Left renal pelvis (tissue), 4 donors: ENCODE measurements around the gene EQTN. TPM values are rescaled to one million over a fixed set of nuclear protein-coding genes. Genes with fewer than 3 reads are reported as not detected.
"Not testable (repeated sequence)": the region's sequence is repeated elsewhere in the genome, so short reads cannot be mapped to it uniquely, and the experiment has no call there.

Experiments
- DNase-seq, 4 donors: peaks; one replicate each; pipeline ENCODE4 v3.0.0-alpha.2; 2013; ENCODE audit warnings: low read depth in 4 of 4, low spot score in 3 of 4
- polyA plus RNA-seq, 4 donors: library from polyadenylated mRNA; unstranded; fragments of 120-200 nt; gene quantifications; one replicate each; pipeline ENCODE4 v1.2.1, GENCODE V29; 2013; ENCODE audit not compliant: insufficient read length in 4 of 4

Gene EQTN
- polyA plus RNA-seq, 4 donors, result 0.30 to 0.40 TPM; not detected in 2

DNA sequence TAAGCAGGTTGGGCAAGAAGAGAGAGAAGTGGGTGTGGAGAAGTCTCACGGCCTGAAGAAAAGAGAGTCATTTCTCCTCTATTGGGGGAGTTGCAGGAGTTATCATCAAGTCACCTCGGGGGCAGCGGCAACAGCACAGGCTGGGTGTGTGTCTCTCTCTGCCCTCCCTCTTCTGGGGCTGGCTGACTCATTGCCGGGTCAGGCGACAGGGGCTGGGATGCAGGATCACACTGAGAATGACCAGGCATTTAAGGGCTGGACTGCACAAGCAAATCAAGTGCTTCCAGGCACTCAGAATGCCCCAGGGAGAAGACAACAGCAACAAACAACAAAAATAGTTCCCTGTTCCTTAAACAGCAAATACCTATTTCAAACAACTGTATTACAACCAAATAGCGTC lies 6.3 kb upstream of the EQTN start:
- DNase-seq, result no peak

DNA sequence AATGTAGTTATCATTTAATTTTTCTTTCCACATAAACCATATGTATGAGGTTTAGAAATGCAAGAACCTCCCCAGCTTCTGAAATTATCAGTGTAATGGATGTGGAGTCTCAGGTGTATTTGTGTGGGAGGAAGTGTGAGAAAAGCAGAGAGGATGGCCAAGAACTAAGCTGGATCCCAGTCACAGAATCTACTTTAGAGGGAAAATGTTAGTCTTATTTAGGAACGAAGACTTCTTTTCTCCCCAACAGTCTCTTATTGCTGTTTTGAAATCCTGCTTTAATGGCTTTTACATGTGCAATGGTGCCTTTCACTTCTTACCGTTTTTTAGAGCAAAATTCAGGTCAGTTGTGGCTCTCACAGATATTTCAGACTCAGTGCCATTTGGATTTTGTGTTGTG lies 3.0 kb downstream of the EQTN start:
- no peak for DNase-seq

DNA sequence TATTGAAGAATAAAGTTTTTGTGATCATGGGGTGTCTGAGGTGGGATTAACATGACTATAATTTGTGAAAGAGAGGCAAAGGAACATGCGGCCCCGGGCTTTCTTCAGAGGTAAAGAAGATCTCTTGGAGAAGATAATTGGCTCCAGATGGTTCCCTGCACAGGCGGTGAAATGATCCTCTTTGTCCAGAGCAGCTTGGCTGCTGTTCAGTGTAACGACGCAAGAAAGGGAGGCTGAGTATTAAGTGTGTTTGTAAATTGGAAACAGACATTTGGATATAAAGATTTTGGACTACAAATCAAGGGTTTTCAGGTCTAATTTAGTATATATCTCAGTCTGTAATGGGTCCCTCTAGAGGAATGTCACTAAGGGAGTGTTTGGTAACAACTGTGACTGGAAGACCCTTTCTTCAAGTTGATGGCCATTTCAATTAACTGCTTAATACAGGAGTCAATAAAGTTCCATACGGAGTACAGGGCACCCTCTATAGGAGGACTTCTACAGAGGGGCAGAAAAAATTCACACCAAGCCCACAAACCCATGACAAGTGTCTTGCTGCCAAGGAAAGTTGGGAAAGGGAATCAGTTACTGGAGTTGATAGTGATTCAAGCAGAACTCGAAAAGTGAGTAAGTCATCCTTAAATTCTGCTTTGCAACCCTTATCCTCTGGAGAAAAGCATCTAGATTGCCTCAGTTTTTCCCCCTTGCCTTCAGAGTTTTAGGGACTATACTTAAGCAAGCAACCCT lies 4.1 kb downstream of the EQTN start:
- no peak for DNase-seq

DNA sequence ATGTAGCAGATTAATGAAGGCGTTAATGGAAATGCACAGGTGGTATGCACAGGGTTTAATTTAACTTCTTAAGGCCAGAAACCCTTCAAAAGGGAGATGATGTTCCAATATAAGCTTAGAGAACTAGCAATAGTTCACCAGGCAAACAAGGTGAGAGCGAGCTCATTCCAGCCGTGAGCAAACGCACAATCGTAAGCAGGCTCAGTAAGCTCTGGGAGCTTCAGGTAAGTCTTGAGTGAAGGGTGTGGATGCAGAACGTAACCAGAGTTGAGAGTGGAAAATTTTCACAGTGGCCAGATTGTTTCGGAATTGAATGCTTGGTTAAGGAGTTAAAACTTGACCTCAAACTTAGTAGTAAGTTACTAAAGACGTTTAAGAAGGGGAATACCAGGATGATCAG lies 5.7 kb downstream of the EQTN start:
- no peak for DNase-seq

DNA sequence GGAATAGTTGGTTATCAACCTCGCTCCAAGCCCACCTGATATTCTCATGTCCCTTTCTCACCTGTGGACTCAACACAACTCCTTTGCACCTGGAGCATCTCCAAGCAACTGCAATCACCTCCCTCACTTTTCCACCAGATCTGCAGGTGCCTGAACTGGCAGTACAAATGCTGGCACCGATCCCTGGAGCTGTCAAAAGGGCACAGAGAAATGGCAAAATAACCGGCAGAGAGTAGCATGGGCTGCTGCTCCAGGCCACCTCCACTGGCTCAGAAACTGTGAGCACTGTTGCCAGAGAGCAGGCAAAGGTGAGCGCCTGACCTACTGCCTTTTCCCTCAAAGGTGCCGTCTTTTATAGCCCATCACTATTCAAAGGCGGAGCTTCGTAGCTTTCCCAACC lies 14.7 kb downstream of the EQTN start:
- no peak for DNase-seq

DNA sequence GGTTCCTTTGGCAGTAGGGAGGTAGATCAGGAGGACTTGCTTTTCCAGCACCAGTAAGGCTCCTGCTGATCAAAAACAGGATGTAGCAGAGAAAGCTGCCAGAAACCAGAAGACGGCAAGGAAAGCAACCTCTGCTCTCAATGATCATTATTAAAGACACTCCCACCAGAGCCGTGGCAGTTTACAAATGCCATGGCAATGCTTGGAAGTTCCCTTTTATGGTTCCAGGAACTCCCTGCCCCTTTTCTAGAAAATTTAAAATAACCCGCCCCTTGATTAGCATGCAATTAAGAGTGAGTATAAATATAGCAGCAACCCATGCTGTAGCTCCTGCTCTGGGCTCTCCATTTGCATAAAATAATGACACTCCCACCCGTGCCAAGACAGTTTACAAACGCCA lies 16.1 kb downstream of the EQTN start:
- DNase-seq, result no peak

DNA sequence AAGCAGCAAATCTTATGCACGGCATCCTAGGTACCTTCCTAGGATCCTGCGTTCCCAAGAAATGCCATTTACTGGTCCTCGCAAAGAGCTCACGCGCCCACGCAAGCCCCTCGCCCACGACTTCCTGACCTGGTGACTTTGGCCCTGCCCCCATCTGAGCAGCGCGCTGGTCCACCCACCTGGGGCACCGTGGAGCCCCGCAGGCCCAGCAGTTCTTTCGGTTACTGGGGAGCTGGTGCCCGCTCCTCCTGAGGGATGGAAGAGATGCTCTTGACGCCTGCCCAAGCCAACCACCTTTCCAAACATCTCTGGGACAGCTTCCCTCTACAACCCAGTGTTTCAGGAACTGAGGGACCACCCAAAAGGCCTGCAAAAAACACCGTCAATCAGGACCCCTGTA lies 16.7 kb downstream of the EQTN start:
- DNase-seq, result no peak

DNA sequence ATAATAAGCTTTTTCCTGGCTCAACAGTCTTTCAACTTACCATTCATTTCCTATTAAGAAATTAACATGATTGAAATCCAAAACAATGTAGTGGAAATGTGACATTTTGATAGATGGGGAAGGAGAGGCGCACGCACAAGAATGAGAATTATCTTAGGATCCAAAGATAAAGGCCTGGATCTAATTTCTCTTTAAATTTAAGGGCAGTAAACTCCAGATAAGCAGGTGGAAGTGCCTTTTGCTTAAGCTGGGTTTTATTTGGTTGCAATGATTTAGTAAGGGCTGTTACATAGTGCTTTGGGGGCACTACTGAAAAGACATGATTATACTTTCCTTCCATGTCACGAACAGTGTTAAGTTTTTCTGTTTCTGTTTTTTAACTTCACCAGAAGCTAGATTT lies 17.3 kb downstream of the EQTN start:
- no peak for DNase-seq

DNA sequence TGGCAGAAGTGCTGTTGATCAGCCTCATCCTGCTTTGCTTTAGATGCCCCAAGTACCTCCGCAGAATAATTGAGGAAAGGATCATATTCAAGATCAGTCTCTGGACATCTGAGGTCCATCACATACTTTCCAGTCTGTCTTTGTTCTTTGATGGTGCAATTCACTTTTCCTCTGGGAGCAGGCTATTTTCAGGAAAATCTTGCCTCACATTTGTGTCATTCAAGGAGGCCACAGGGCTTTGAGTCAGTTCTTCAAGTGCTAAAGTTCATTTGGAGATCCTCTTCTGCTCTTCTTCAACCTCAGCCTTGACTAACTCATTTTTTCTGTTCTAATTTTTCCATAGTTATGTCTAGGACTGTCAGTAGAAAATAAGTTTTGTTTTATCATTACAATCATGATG lies 18.6 kb downstream of the EQTN start:
- DNase-seq, result no peak

DNA sequence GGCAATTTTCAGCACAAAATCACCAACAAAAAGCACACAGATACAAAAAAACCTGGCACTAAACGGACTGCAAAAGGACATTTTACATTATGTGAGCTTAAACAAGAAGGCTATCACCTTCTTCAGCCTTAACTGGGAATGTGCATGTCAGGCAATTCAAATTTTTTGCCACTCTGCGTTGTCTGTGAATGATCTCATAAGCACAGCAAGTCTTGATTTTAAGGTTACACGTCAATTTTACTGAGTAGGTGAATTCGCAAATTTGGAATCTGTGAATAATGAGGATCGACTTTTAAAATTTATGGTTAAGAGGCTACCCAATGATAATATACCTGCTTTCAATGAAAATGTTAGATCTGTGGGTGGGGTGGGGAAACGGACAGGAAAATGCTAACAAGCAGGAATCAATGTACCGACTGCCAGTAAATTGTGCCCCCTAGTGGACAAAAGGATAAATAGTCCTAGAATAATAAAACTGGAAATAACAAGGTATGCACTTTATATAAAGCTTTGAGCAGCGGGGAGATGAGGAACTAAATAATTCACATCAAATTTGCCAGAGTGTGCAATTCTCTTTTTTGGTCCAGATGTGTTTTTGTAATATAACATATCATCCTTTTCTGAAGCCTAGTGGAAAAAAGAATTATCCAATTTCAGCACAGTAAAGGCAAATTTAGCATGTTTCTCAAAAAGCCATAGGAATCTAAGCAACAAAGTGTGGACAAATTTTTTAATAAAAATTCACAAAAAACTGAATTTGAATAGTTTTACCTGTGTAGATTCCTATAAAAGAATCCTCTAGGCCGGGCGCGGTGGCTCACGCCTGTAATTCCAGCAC lies 20.5 kb downstream of the EQTN start:
- peak; percentile 39 to 45 (median 41) for DNase-seq

DNA sequence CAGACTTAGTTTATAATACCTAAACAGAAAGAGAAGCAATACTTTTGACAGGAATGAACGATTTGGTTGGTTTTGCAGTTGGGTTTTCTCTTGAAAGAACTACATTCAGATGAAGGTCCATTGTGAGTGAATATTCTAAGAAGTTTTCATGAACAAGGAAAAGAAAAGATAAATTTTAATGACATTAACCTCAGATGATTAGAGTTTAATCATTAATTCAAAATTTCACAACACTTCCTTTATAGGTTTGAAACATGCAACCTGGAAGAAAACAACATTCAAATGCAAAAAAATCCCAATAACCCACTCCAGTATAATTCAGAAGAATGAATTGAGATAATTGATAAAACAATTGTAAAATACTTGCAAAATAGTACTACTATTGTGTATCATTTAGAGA lies 23.8 kb downstream of the EQTN start:
- DNase-seq, result no peak

DNA sequence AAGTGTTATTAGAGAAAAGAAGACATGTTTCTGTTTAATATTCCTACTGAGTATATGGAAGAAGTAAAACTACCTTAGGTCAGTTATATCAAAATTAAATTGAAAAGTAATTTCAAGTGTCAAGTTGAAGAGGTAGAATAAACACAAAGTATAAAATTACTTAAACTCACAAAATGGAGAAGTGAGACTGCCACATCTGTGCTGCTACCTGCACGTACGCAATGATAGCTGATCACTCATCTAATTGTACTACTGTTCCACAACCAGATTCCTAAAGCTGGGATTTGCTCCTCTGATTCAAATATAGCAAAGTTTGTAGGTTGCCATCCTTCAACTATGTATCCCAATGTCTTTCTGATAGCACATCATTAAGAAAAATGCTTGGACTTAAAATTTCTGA lies 24.8 kb downstream of the EQTN start:
- no peak for DNase-seq

DNA sequence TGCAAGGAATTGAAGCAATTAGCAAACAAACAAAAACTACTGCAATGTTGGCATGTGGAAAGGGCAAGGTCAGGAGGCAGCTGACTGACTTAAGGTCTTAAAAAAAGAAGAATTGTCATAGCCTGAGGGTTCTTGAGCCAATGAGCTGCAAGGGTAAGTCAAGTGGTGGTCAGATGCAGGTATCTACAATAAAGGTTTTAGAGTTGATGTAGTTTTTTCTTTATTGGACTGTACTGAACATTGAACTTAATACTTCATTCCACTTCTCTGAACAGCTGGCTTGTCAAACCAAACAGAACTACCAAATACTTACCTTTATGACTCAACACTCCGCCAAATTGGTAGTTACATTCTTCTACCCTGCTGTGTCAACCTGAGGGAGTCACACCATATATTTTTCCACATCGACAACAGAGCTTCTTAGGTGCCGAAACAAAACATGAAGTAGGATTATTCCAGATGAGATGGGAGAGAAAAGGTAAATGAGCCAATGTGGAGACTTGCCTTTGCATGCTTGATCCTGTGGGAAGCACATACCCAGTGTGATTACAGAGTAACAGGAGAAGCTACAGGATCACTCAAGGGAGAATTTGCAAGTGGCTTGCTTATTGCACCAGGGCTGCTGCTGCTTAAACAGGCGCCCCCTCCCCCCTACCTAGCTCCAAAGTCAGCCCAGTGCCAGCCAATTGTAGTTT lies 35.3 kb downstream of the EQTN start:
- DNase-seq, result no peak

DNA sequence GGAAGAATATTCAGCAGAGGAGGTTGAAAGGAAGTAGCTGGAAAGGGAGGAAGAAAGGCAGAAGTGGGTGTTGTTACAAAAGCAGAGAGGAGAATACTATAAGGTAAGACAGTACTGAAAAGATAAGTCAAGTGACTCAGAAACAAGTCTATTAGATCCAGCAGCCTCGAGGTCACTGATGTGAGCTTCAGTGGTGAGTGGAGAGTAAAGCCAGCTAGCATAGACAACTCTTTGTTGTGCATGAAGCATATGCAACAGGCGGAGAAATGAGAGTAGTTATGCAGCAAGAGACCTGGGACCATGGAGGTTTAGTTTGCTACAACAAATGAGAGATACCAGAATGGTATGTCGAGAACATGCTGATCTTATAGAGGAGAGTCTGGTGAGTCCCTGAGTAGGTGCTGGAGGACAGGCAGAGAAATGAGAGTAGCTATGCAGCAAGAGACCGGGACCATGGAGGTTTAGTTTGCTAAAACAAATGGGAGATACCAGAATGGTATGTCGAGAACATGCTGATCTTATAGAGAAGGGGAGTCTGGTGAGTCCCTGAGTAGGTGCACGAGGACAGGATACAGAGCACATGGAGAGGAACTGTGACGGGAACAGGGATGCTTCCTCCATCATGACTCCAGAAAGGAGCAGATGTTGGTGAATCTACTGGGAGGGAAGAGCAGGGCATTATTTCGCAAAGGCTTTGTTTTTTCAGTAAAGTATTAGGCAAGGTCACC lies 36.0 kb downstream of the EQTN start:
- DNase-seq, result no peak

DNA sequence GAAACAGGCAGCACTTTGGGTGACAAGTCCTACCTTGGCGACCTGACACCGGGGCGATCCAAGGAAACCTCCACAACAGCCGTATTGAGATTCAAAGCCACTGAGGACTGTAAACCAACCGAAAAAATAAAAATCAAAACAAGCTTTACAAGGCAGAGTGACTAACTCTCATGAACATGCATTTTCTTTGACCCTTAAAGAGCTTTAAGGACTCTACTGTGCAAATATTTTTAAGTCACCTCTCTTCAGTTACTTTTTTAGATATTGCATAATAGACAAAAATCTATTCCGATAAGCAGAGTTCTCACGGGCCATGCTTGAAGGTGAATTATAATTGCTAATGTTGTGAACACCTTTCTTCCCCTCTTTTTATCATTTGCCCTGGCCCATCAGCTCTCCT lies 38.3 kb downstream of the EQTN start:
- DNase-seq, result no peak

DNA sequence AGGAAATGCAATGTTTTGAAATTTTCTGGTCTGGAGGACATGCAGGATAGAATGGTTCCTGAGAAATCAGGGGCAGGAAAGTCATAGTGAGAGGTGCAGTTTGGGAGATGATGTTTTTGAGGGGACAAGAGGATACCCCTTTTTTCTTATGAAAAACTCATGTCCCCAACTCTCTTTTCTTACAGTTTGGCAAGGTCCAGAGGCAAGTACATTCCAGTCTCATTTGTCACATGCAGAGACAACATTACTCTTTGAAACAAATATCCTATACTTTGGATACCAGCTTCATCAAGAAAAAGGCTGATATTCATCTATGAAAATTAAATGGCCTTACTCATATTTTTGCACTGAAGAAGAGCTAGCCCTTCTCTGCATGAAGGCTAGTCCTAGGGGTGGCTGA lies 48.2 kb downstream of the EQTN start:
- DNase-seq, result no peak

DNA sequence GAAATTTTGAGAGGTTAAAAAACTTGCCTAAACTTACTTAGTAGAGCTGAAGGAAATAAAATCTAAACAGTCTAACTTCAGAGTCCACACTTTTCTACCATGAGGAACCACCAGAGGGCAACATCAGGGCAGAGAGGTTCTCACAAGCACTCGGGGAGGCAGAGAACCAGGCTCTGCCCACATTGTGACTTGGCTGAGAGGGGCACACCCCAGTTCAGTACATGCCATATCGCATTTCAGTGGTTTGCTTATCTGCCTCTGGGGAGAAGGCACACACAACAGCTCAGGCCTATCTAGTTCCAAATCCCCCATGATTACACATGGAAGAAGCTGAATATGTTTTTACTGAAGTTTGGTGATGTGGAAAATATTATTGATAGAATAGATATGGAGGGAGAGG lies 49.2 kb downstream of the EQTN start:
- DNase-seq, result peak in 2 of 4 donors; percentile 5 to 6

DNA sequence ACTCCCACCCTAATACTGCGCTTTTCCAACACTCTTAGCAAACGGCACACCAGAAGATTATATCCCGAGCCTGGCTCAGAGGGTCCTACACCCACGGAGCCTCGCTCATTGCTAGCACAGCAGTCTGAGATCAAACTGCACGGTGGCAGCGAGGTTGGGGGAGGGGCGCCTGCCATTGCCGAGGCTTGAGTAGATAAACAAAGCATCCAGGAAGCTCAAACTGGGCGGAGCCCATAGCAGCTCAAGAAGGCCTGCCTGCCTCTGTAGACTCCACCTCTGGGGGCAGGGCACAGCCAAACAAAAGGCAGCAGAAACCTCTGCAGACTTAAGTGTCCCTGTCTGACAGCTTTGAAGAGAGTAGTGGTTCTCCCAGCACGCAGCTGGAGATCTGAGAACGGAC lies 57.3 kb downstream of the EQTN start:
- DNase-seq, result not testable (repeated sequence)
